Uterus (tissue), 4 donors: ENCODE data around the gene PRELID3B. TPM values are rescaled to one million over a fixed set of nuclear protein-coding genes. Genes with fewer than 3 reads are reported as not detected.

Source experiments
- DNase-seq, 2 donors: peaks; one replicate each; pipeline ENCODE4 v3.0.0-alpha.2; 2019 to 2020
- H3K27ac ChIP-seq, 2 donors: fragments of 200-600 bp; sonication (generic); 1 replicate in 1 of 2; 2 replicates in 1 of 2; pipeline ENCODE4 v1.5.1; 2016 to 2018
- H3K27me3 ChIP-seq, 2 donors: fragments of 200-600 bp; sonication (generic); one replicate each; pipeline ENCODE4 v1.5.1; 2018 to 2019; ENCODE audit warnings: control low read depth in 1 of 2
- H3K36me3 ChIP-seq, 2 donors: fragments of 200-600 bp; sonication (generic); one replicate each; pipeline ENCODE4 v1.5.1; 2019; ENCODE audit warnings: control low read depth in 1 of 2
- H3K4me1 ChIP-seq, 2 donors: fragments of 200-600 bp; sonication (generic); one replicate each; pipeline ENCODE4 v1.5.1; 2018 to 2019; ENCODE audit warnings: control low read depth in 1 of 2
- H3K4me3 ChIP-seq, 2 donors: fragments of 200-600 bp; sonication (generic); 1 replicate in 1 of 2; 2 replicates in 1 of 2; pipeline ENCODE4 v1.5.1; 2018 to 2019; ENCODE audit warnings: mild to moderate bottlenecking in 1 of 2
- H3K9me3 ChIP-seq, 2 donors: fragments of 200-600 bp; sonication (generic); one replicate each; pipeline ENCODE4 v1.5.1; 2019; ENCODE audit warnings: control low read depth in 1 of 2
- POLR2A ChIP-seq, 2 donors: fragments of 450-650 bp; IDR thresholded peaks; one replicate each; pipeline ENCODE4 v1.6.1; 2016; ENCODE audit warnings: antibody characterized with exemption in 2 of 2, mild to moderate bottlenecking in 1 of 2, moderate library complexity in 1 of 2
- intact Hi-C: fragments of 100-400 bp; cut with DNase I; formaldehyde crosslinking; loops from one replicate; pipeline ENCODE4 v1.15.1; 2023; ENCODE audit warnings: low total_unique reads
- total RNA-seq, 4 donors: library from RNA; depleted of rRNA in 3 of 4; stranded (reverse); fragments of >200 nt in 3 of 4; gene quantifications; one replicate each; pipeline versions ENCODE4 v1.1.0 to v1.2.4, GENCODE V29; 2014 to 2023
- TF ChIP-seq, protein P1 (sequence below), 4 experiments: fragments of 200-600 bp in 2 of 4; fragments of 450-650 bp in 2 of 4; sonication (generic) in 2 of 4; IDR thresholded peaks; one replicate each; pipeline ENCODE4 v1.5.1; 2016 to 2019; ENCODE audit warnings: antibody characterized with exemption in 4 of 4, mild to moderate bottlenecking in 2 of 4, moderate library complexity in 1 of 4
- donor health status: DM: yes; HTN: yes; CAD: no.

PRELID3B gene
- total RNA-seq, 4 donors from 2014 or later = 13.3 to 44.3 (median 31.9) TPM

DNA sequence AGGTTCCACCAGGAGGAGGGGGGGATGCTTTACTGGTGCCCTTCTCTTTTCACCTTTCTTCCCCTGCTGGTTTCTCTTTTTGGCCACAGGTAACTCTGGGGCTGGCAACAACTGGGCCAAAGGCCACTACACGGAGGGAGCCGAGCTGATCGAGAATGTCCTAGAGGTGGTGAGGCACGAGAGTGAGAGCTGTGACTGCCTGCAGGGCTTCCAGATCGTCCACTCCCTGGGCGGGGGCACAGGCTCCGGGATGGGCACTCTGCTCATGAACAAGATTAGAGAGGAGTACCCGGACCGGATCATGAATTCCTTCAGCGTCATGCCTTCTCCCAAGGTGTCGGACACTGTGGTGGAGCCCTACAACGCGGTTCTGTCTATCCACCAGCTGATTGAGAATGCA lies 19.0 kb downstream of the PRELID3B start:
- DNase-seq = no peak
- Histone ChIP-seq H3K4me3 (no peak overlapping the region), H3K36me3 (no peaks in the 10 kb centered on the region), H3K27me3 (no peaks in the 10 kb centered on the region), H3K9me3 (no peaks in the 10 kb centered on the region), H3K27ac (no peak overlapping the region), H3K4me1 (peaks cover 0 to 3% of the 10 kb centered on the region in 2 donors)
- intact Hi-C loops = no loop called here
- TF ChIP-seq, protein P1, sequence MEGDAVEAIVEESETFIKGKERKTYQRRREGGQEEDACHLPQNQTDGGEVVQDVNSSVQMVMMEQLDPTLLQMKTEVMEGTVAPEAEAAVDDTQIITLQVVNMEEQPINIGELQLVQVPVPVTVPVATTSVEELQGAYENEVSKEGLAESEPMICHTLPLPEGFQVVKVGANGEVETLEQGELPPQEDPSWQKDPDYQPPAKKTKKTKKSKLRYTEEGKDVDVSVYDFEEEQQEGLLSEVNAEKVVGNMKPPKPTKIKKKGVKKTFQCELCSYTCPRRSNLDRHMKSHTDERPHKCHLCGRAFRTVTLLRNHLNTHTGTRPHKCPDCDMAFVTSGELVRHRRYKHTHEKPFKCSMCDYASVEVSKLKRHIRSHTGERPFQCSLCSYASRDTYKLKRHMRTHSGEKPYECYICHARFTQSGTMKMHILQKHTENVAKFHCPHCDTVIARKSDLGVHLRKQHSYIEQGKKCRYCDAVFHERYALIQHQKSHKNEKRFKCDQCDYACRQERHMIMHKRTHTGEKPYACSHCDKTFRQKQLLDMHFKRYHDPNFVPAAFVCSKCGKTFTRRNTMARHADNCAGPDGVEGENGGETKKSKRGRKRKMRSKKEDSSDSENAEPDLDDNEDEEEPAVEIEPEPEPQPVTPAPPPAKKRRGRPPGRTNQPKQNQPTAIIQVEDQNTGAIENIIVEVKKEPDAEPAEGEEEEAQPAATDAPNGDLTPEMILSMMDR (IDR thresholded peaks at IDR 0.05) = no peak
- no peak for TF ChIP-seq POLR2A (IDR thresholded peaks at IDR 0.05)

DNA sequence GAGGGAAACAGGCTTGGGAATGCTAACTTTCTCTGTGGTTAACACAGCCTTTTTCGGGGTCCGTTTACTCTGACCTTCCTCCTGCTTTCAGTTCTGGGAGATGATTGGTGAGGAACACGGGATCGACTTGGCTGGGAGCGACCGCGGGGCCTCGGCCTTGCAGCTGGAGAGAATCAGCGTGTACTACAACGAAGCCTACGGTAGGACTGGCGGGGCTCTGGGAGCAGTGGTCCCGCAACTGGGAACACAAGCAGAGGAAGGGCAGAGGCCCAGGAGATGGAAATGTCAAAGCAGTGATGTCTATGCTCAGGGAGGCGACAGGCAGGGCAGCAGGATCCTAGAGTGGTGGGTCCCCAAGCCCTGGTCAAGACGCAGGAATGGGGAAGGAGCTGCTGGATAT lies 19.8 kb downstream of the PRELID3B start:
- no peaks in the 10 kb centered on the region for H3K36me3 ChIP-seq

DNA sequence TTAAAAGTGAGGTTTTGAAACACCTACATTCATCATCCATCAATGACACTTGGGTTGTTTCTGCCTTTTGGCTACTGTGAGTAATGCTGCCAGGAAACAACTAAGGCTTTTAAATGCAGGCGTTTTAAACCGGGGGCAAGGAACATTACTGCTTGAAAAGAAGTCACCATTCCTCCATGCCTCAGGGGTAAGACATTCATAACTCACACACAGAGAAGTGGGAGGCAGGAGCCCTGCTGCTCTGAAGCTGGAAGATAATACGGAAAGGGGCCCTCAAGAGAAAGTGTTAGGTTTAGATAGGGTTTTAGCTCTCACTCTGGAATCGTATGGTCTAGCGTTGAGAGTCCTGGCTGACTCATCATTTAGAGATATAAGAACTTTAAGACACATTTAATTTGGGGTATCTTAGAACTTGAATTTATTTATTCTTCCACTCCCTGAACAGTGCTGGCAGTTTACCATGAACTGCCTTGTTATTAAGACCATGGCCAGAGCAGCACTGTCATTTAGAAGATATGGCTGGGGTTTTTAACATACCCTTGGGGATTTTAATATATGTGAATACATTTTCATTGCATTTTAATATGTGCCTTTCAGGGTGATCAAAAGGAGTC lies 21.5 kb downstream of the PRELID3B start:
- no peaks in the 10 kb centered on the region for H3K36me3 ChIP-seq
- intact Hi-C loops = no loop called here

More for the DNA sequence above, 19.8 kb downstream of the PRELID3B start:
- intact Hi-C loops = no loop called here
- Histone ChIP-seq H3K4me1 (peaks cover 0 to 3% of the 10 kb centered on the region in 2 donors), H3K27ac (no peak overlapping the region), H3K9me3 (no peaks in the 10 kb centered on the region), H3K4me3 (no peak overlapping the region), H3K27me3 (no peaks in the 10 kb centered on the region)
- TF ChIP-seq, protein P1 (IDR thresholded peaks at IDR 0.05) = no peak
- DNase-seq = no peak

DNA sequence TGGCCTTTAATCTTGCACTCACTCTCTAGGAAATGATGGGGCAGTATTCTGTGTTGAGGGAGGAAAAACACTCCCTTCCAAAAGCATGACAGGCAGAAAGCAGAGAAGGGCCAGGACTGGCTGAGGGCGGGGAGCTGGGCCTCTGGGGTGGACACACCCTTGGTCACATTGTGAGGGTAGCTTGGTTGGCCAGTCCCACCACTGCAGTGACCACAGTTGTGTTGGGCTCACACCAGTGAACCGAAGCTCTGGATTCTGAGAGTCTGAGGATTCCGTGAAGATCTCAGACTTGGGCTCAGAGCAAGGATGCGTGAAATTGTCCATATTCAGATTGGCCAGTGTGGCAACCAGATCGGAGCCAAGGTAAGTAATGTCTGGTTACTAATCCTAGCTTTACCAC lies 23.4 kb downstream of the PRELID3B start, which contains the start of gene TUBB1:
Gene TUBB1 (plus strand): TSS at position 213 of the 400 bp plus-strand sequence. CDS start 94 bp downstream, at position 307.
- DNase-seq = no peak
- Histone ChIP-seq H3K4me3 (no peak within 1 kb of the TSS), H3K9me3 (no peaks in the 10 kb centered on the region), H3K36me3 (no peaks in the 10 kb centered on the region), H3K27me3 (no peaks in the 10 kb centered on the region), H3K4me1 (no peaks in the 10 kb centered on the region), H3K27ac (no peak within 1 kb of the TSS)
- no peak for TF ChIP-seq POLR2A (IDR thresholded peaks at IDR 0.05)
- TF ChIP-seq, protein P1 (IDR thresholded peaks at IDR 0.05) = no peak
- intact Hi-C loops = no loop called here

More for the DNA sequence above, 21.5 kb downstream of the PRELID3B start:
- no peaks in the 10 kb centered on the region for H3K27me3 ChIP-seq
- TF ChIP-seq, protein P1 (IDR thresholded peaks at IDR 0.05) = no peak
- no peak for TF ChIP-seq POLR2A (IDR thresholded peaks at IDR 0.05)
- H3K9me3 ChIP-seq = no peaks in the 10 kb centered on the region
- H3K27ac ChIP-seq = no peak overlapping the region
- no peak overlapping the region for H3K4me3 ChIP-seq
- H3K4me1 ChIP-seq = no peaks in the 10 kb centered on the region
- no peak for DNase-seq

DNA sequence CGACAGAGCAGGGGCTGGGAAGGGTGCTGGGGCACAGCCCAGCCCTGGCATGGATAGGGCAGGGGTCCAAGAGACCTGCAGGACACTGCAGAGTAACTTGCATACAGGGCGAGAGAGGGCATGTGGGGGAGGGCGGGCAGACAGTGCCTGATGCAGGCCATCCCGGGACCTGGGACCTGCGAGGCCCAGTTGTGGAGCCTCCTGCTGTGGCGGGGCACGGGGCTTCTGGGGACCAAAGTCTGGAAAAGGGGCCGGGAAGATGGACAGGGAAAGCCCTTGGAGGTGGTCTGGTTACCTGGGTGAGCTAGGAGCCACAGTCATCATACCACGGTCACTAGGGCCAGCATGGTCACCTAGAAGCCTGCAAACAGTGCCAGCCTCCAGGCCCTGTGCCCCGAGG lies 23.8 kb downstream of the PRELID3B start:
- Histone ChIP-seq H3K4me1 (no peaks in the 10 kb centered on the region), H3K4me3 (no peak overlapping the region), H3K27me3 (no peaks in the 10 kb centered on the region), H3K9me3 (no peaks in the 10 kb centered on the region), H3K27ac (no peak overlapping the region), H3K36me3 (no peaks in the 10 kb centered on the region)
- intact Hi-C loops = no loop called here
- no peak for TF ChIP-seq POLR2A (IDR thresholded peaks at IDR 0.05)
- TF ChIP-seq, protein P1 (IDR thresholded peaks at IDR 0.05) = no peak
- no peak for DNase-seq
